ENCODE measurements around the gene MNX1.

MNX1 gene

GRCh38 chr7:156966387-156966786 is 44.1 kb downstream of the MNX1 start:
- DNase-seq (ENCODE audit: low spot score) = no peak
- TF ChIP-seq CTCF (IDR thresholded peaks at IDR 0.05; ENCODE audit: extremely low read depth, missing control alignments) = no peak

- DNase-seq (ENCODE audit: low spot score) = no peak
- no peak for TF ChIP-seq CTCF (IDR thresholded peaks at IDR 0.05; ENCODE audit: extremely low read depth, missing control alignments)
These were observed 45.5 kb downstream of the MNX1 start for GRCh38 chr7:156964971-156965370.

- TF ChIP-seq CTCF (IDR thresholded peaks at IDR 0.05; ENCODE audit: extremely low read depth, missing control alignments) = no peak
- DNase-seq (ENCODE audit: low spot score) = no peak
These were observed 47.0 kb downstream of the MNX1 start for GRCh38 chr7:156963472-156963871.

- TF ChIP-seq CTCF (IDR thresholded peaks at IDR 0.05; ENCODE audit: extremely low read depth, missing control alignments) = no peak
- DNase-seq (ENCODE audit: low spot score) = no peak
These were observed 47.6 kb downstream of the MNX1 start for GRCh38 chr7:156962897-156963296.

- TF ChIP-seq CTCF (IDR thresholded peaks at IDR 0.05; ENCODE audit: extremely low read depth, missing control alignments) = no peak
- DNase-seq (ENCODE audit: low spot score) = no peak
These were observed 48.3 kb downstream of the MNX1 start for GRCh38 chr7:156962145-156962544.

GRCh38 chr7:156956727-156957126 is 53.7 kb downstream of the MNX1 start:
- TF ChIP-seq CTCF (IDR thresholded peaks at IDR 0.05; ENCODE audit: extremely low read depth, missing control alignments) = no peak
- DNase-seq (ENCODE audit: low spot score) = no peak

GRCh38 chr7:156954941-156955340 is 55.5 kb downstream of the MNX1 start:
- DNase-seq (ENCODE audit: low spot score) = no peak
- TF ChIP-seq CTCF (IDR thresholded peaks at IDR 0.05; ENCODE audit: extremely low read depth, missing control alignments) = no peak

All from GM20000 (cell line).